HEK293 (cell line): ENCODE data around the gene CNP.

ENCODE experiments used
- CTCF ChIA-PET: fragments of 350-600 bp; formaldehyde crosslinking; extraction: SDS; loops from one replicate; lab custom pipeline; 2021; ENCODE audit warnings: antibody characterized with exemption; lab: Yijun Ruan, JAX
- POLR2A ChIA-PET: fragments of 300-600 bp; formaldehyde crosslinking; extraction: SDS; loops from one replicate; lab custom pipeline; 2020; ENCODE audit warnings: antibody characterized with exemption, inconsistent platforms; lab: Yijun Ruan, JAX
- H3K27ac ChIP-seq: fragments of 200-500 bp; sonication (Bioruptor generic); 2 replicates; pipeline ENCODE4 v1.5.1; 2014; ENCODE audit warnings: low read depth, low read length, control low read depth, inconsistent platforms; ENCODE audit errors: extremely low read depth
- H3K36me3 ChIP-seq, 2 experiments: fragments of 200-500 bp in 1 of 2; sonication (Bioruptor generic) in 1 of 2; 1 replicate in 1 of 2; 2 replicates in 1 of 2; pipeline ENCODE4 v1.5.1; 2014 to 2017; ENCODE audit warnings: inconsistent platforms in 2 of 2, low read length in 2 of 2; ENCODE audit not compliant: control insufficient read depth in 2 of 2, insufficient read depth in 1 of 2
- H3K4me1 ChIP-seq: fragments of 200-500 bp; sonication (Bioruptor generic); 2 replicates; pipeline ENCODE4 v1.5.1; 2014; ENCODE audit warnings: mild to moderate bottlenecking, low read length, inconsistent platforms; ENCODE audit not compliant: control insufficient read depth, insufficient read depth
- H3K4me3 ChIP-seq: 2 replicates; pipeline ENCODE4 v1.5.1; 2011; ENCODE audit warnings: low read depth, mild to moderate bottlenecking, control low read depth, low read length, moderate library complexity
- H3K9me3 ChIP-seq: fragments of 200-500 bp; sonication (Bioruptor generic); 2 replicates; pipeline ENCODE4 v1.5.1; 2014; ENCODE audit warnings: low read depth, low read length, inconsistent platforms; ENCODE audit not compliant: control insufficient read depth, insufficient read depth
- PRDM1 ChIP-seq: fragments of 450-650 bp; formaldehyde crosslinking; IDR thresholded peaks from 2 replicates; pipeline ENCODE4; 2016; ENCODE audit warnings: missing biosample characterization, missing genetic modification characterization
- ZFP37 ChIP-seq: fragments of 450-650 bp; formaldehyde crosslinking; IDR thresholded peaks from 2 replicates; pipeline ENCODE4 v1.5.1; 2016; ENCODE audit warnings: missing biosample characterization, missing genetic modification characterization
- ZNF169 ChIP-seq: fragments of 450-650 bp; formaldehyde crosslinking; IDR thresholded peaks from 2 replicates; pipeline ENCODE4 v1.5.1; 2016; ENCODE audit warnings: missing biosample characterization, missing genetic modification characterization
- ZNF19 ChIP-seq: fragments of 450-650 bp; formaldehyde crosslinking; IDR thresholded peaks from 2 replicates; pipeline ENCODE4; 2016; ENCODE audit warnings: missing biosample characterization, missing genetic modification characterization, low read depth
- ZNF211 ChIP-seq: fragments of 450-650 bp; formaldehyde crosslinking; IDR thresholded peaks from 2 replicates; pipeline ENCODE4 v1.5.1; 2016; ENCODE audit warnings: low read depth, missing biosample characterization, missing genetic modification characterization
- ZNF350 ChIP-seq: fragments of 450-650 bp; formaldehyde crosslinking; IDR thresholded peaks from 2 replicates; pipeline ENCODE4 v1.5.0; 2017; ENCODE audit warnings: missing biosample characterization, mild to moderate bottlenecking, missing genetic modification characterization
- ZNF473 ChIP-seq: fragments of 450-650 bp; formaldehyde crosslinking; IDR thresholded peaks from 2 replicates; pipeline ENCODE4 v1.5.1; 2017; ENCODE audit warnings: missing biosample characterization, missing genetic modification characterization
- ZNF549 ChIP-seq: fragments of 450-650 bp; IDR thresholded peaks from 2 replicates; pipeline ENCODE4 v1.5.1; 2018; ENCODE audit warnings: missing biosample characterization, missing genetic modification characterization, mild to moderate bottlenecking, inconsistent platforms, moderate library complexity
- ZNF621 ChIP-seq: fragments of 450-650 bp; formaldehyde crosslinking; IDR thresholded peaks from 2 replicates; pipeline ENCODE4 v1.5.1; 2017; ENCODE audit warnings: missing biosample characterization, missing genetic modification characterization
- ZNF707 ChIP-seq: fragments of 450-650 bp; formaldehyde crosslinking; IDR thresholded peaks from 2 replicates; pipeline ENCODE4 v1.5.1; 2016; ENCODE audit warnings: missing biosample characterization, missing genetic modification characterization
- ZNF768 ChIP-seq: fragments of 450-650 bp; formaldehyde crosslinking; IDR thresholded peaks from 2 replicates; pipeline ENCODE4 v1.5.1; 2018; ENCODE audit warnings: missing biosample characterization, mild to moderate bottlenecking, missing genetic modification characterization
- ZNF777 ChIP-seq: fragments of 450-650 bp; formaldehyde crosslinking; IDR thresholded peaks from 2 replicates; pipeline ENCODE4 v1.5.1; 2017; ENCODE audit warnings: missing biosample characterization, missing genetic modification characterization, borderline replicate concordance
- ZNF791 ChIP-seq: fragments of 450-650 bp; formaldehyde crosslinking; IDR thresholded peaks from 2 replicates; pipeline ENCODE4 v1.5.1; 2016; ENCODE audit warnings: missing biosample characterization, missing genetic modification characterization
- ZNF830 ChIP-seq: fragments of 450-650 bp; IDR thresholded peaks from 2 replicates; pipeline ENCODE4 v1.5.0; 2018; ENCODE audit warnings: missing biosample characterization, missing genetic modification characterization, low read depth, mild to moderate bottlenecking, moderate library complexity
- TF ChIP-seq, protein P1 (sequence below): fragments of 450-650 bp; formaldehyde crosslinking; IDR thresholded peaks from 2 replicates; pipeline ENCODE4 v1.5.1; 2017; ENCODE audit warnings: missing biosample characterization, missing genetic modification characterization
- TF ChIP-seq, protein P2 (sequence below): fragments of 450-650 bp; formaldehyde crosslinking; IDR thresholded peaks from 2 replicates; pipeline ENCODE4 v1.5.1; 2016; ENCODE audit warnings: missing biosample characterization, missing genetic modification characterization
- TF ChIP-seq, protein P3 (sequence below): fragments of 450-650 bp; formaldehyde crosslinking; IDR thresholded peaks from 2 replicates; pipeline ENCODE4 v1.5.1; 2016; ENCODE audit warnings: missing biosample characterization, missing genetic modification characterization
- TF ChIP-seq, protein P4 (sequence below): fragments of 450-650 bp; formaldehyde crosslinking; IDR thresholded peaks from 2 replicates; pipeline ENCODE4 v1.5.1; 2016; ENCODE audit warnings: missing biosample characterization, missing genetic modification characterization, borderline replicate concordance
- TF ChIP-seq, protein P5 (sequence below): fragments of 450-650 bp; formaldehyde crosslinking; IDR thresholded peaks from 2 replicates; pipeline ENCODE4 v1.5.1; 2016; ENCODE audit warnings: missing biosample characterization, missing genetic modification characterization

The CNP gene

DNA sequence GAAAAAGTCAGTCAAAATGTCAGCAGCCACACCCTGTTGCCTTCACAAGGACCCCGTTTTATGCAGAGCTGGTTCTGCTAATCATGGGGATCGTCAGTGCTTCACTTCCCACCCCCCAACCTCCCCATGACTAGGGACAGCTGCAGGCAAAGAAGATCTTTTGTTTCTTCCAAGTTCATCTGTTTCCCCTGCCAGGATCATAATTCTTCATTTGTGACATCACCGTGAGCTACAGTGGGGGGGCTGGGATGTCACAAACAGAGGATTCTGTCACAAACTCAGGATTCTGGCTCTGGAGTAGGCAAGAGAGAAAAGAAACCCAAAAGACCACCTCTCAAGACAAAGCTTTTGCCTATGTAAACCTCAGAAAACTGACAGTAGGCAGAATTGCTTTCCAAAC, 26.0 kb downstream of the CNP start (continued):
- TF ChIP-seq, protein P1, sequence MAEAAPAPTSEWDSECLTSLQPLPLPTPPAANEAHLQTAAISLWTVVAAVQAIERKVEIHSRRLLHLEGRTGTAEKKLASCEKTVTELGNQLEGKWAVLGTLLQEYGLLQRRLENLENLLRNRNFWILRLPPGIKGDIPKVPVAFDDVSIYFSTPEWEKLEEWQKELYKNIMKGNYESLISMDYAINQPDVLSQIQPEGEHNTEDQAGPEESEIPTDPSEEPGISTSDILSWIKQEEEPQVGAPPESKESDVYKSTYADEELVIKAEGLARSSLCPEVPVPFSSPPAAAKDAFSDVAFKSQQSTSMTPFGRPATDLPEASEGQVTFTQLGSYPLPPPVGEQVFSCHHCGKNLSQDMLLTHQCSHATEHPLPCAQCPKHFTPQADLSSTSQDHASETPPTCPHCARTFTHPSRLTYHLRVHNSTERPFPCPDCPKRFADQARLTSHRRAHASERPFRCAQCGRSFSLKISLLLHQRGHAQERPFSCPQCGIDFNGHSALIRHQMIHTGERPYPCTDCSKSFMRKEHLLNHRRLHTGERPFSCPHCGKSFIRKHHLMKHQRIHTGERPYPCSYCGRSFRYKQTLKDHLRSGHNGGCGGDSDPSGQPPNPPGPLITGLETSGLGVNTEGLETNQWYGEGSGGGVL (tag by site-specific recombination), result no peak
- TF ChIP-seq ZNF350 (tag by site-specific recombination), result no peak
- no peak for TF ChIP-seq ZNF777 (tag by site-specific recombination)
- TF ChIP-seq ZNF19 (tag by site-specific recombination), result no peak

DNA sequence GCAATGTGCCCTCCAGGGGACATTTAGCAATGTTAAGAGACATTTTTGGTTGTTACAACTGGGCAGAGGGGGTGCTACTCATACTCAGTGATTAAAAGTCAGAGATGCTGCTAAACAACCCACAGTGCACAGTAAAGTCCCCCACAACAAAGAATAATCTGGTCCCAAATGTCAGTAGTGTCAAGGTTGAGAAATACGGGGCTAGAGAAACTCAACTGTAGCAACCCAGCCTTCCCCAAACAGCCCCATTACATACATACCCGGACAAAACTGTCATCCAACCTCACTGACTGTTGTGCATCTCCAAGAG, 30.2 kb downstream of the CNP start:
- Histone ChIP-seq H3K4me1 (no peaks in the 10 kb centered on the region), H3K27ac (no peak overlapping the region), H3K36me3 (peaks cover 84 to 92% of the 10 kb centered on the region in 2 experiments), H3K9me3 (no peaks in the 10 kb centered on the region), H3K4me3 (no peak overlapping the region)
- no peak for TF ChIP-seq ZNF621 (tag by site-specific recombination)
- no peak for TF ChIP-seq ZNF549 (tag by site-specific recombination)
- TF ChIP-seq ZNF791, result no peak
- TF ChIP-seq, protein P2, sequence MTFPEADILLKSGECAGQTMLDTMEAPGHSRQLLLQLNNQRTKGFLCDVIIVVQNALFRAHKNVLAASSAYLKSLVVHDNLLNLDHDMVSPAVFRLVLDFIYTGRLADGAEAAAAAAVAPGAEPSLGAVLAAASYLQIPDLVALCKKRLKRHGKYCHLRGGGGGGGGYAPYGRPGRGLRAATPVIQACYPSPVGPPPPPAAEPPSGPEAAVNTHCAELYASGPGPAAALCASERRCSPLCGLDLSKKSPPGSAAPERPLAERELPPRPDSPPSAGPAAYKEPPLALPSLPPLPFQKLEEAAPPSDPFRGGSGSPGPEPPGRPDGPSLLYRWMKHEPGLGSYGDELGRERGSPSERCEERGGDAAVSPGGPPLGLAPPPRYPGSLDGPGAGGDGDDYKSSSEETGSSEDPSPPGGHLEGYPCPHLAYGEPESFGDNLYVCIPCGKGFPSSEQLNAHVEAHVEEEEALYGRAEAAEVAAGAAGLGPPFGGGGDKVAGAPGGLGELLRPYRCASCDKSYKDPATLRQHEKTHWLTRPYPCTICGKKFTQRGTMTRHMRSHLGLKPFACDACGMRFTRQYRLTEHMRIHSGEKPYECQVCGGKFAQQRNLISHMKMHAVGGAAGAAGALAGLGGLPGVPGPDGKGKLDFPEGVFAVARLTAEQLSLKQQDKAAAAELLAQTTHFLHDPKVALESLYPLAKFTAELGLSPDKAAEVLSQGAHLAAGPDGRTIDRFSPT (tag by site-specific recombination), result no peak
- TF ChIP-seq ZNF169, result no peak
- no peak for TF ChIP-seq ZNF473
- TF ChIP-seq, protein P3, sequence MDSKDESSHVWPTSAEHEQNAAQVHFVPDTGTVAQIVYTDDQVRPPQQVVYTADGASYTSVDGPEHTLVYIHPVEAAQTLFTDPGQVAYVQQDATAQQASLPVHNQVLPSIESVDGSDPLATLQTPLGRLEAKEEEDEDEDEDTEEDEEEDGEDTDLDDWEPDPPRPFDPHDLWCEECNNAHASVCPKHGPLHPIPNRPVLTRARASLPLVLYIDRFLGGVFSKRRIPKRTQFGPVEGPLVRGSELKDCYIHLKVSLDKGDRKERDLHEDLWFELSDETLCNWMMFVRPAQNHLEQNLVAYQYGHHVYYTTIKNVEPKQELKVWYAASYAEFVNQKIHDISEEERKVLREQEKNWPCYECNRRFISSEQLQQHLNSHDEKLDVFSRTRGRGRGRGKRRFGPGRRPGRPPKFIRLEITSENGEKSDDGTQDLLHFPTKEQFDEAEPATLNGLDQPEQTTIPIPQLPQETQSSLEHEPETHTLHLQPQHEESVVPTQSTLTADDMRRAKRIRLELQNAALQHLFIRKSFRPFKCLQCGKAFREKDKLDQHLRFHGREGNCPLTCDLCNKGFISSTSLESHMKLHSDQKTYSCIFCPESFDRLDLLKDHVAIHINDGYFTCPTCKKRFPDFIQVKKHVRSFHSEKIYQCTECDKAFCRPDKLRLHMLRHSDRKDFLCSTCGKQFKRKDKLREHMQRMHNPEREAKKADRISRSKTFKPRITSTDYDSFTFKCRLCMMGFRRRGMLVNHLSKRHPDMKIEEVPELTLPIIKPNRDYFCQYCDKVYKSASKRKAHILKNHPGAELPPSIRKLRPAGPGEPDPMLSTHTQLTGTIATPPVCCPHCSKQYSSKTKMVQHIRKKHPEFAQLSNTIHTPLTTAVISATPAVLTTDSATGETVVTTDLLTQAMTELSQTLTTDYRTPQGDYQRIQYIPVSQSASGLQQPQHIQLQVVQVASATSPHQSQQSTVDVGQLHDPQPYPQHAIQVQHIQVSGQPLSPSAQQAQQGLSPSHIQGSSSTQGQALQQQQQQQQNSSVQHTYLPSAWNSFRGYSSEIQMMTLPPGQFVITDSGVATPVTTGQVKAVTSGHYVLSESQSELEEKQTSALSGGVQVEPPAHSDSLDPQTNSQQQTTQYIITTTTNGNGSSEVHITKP, result 0 out of 2 replicates have a peak, but pooled peaks have one; percentile 20
- ChIA-PET POLR2A (no interaction called here), CTCF (interaction anchor here (0.5 to 0.7 kb wide), 3 partner anchors 77 to 521 kb away, joined by 3 read pairs; no protein-coding TSS in a partner anchor)

DNA sequence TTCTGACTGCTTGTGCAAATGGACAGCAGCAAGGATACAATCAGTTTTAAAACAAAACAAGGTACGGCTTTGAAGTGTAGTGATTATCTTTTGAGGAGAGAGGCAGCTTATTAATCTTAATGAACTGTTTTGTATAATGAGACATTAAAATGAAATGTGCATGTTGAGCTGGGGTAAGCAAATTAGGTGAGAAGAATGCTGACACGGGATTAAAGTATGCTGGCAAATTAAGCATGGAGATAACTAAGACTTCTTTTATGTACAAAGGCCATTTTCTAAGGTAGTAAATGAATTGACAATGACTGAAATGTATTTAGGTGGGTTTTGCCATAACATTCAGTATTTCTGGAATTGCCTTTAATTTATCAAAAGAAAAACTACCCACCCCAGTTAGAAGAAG, 31.9 kb downstream of the CNP start:
- no peaks in the 10 kb centered on the region; the same call in 1 of the 2 replicates for H3K9me3 ChIP-seq
- H3K4me1 ChIP-seq, result no peaks in the 10 kb centered on the region
- POLR2A ChIA-PET, result interaction anchor here (1.6 kb wide), 1 partner anchor 21 kb away, joined by 3 read pairs; the partner anchor contains the start of gene NKIRAS2
- no peak overlapping the region for H3K27ac ChIP-seq
- CTCF ChIA-PET, result no interaction called here
- peaks cover 73 to 92% of the 10 kb centered on the region in 2 experiments for H3K36me3 ChIP-seq
- H3K4me3 ChIP-seq, result no peak overlapping the region
- TF ChIP-seq ZNF830 (no peak), ZNF211 (tag by site-specific recombination) (no peak), ZFP37 (tag by site-specific recombination) (no peak), ZNF19 (tag by site-specific recombination) (no peak), ZNF768 (no peak), ZNF707 (tag by site-specific recombination) (no peak), PRDM1 (tag by site-specific recombination) (no peak)
- TF ChIP-seq, protein P4, sequence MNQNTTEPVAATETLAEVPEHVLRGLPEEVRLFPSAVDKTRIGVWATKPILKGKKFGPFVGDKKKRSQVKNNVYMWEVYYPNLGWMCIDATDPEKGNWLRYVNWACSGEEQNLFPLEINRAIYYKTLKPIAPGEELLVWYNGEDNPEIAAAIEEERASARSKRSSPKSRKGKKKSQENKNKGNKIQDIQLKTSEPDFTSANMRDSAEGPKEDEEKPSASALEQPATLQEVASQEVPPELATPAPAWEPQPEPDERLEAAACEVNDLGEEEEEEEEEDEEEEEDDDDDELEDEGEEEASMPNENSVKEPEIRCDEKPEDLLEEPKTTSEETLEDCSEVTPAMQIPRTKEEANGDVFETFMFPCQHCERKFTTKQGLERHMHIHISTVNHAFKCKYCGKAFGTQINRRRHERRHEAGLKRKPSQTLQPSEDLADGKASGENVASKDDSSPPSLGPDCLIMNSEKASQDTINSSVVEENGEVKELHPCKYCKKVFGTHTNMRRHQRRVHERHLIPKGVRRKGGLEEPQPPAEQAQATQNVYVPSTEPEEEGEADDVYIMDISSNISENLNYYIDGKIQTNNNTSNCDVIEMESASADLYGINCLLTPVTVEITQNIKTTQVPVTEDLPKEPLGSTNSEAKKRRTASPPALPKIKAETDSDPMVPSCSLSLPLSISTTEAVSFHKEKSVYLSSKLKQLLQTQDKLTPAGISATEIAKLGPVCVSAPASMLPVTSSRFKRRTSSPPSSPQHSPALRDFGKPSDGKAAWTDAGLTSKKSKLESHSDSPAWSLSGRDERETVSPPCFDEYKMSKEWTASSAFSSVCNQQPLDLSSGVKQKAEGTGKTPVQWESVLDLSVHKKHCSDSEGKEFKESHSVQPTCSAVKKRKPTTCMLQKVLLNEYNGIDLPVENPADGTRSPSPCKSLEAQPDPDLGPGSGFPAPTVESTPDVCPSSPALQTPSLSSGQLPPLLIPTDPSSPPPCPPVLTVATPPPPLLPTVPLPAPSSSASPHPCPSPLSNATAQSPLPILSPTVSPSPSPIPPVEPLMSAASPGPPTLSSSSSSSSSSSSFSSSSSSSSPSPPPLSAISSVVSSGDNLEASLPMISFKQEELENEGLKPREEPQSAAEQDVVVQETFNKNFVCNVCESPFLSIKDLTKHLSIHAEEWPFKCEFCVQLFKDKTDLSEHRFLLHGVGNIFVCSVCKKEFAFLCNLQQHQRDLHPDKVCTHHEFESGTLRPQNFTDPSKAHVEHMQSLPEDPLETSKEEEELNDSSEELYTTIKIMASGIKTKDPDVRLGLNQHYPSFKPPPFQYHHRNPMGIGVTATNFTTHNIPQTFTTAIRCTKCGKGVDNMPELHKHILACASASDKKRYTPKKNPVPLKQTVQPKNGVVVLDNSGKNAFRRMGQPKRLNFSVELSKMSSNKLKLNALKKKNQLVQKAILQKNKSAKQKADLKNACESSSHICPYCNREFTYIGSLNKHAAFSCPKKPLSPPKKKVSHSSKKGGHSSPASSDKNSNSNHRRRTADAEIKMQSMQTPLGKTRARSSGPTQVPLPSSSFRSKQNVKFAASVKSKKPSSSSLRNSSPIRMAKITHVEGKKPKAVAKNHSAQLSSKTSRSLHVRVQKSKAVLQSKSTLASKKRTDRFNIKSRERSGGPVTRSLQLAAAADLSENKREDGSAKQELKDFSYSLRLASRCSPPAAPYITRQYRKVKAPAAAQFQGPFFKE (tag by site-specific recombination), result no peak
- TF ChIP-seq, protein P5, sequence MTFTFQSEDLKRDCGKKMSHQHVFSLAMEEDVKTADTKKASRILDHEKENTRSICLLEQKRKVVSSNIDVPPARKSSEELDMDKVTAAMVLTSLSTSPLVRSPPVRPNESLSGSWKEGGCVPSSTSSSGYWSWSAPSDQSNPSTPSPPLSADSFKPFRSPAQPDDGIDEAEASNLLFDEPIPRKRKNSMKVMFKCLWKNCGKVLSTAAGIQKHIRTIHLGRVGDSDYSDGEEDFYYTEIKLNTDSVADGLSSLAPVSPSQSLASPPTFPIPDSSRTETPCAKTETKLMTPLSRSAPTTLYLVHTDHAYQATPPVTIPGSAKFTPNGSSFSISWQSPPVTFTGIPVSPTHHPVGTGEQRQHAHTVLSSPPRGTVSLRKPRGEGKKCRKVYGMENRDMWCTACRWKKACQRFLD, result no peak
